Neural crest cell (in vitro differentiated cells): Measurements from ENCODE around the gene XYLT2. TPM values are rescaled to one million over a fixed set of nuclear protein-coding genes. Genes with fewer than 3 reads are reported as not detected.

Experiments used
- DNase-seq: peaks from one replicate; pipeline ENCODE4 v3.0.0; 2021; ENCODE audit warnings: low read depth, mixed read lengths, low spot score
- H3K27ac Mint-ChIP-seq: one replicate; pipeline ENCODE4 v1.8.0; 2021; ENCODE audit warnings: mild to moderate bottlenecking, mixed read lengths; ENCODE audit not compliant: unreplicated experiment
- H3K27me3 Mint-ChIP-seq: 2 replicates; pipeline ENCODE4 v1.8.0; 2021; ENCODE audit warnings: low read depth, mild to moderate bottlenecking, mixed read lengths
- H3K36me3 Mint-ChIP-seq: 2 replicates; pipeline ENCODE4 v1.8.0; 2021; ENCODE audit warnings: low read depth, mild to moderate bottlenecking, mixed read lengths
- H3K4me1 Mint-ChIP-seq: 2 replicates; pipeline ENCODE4 v1.8.0; 2021; ENCODE audit warnings: mixed read lengths
- H3K4me3 Mint-ChIP-seq: one replicate; pipeline ENCODE4 v1.8.0; 2021; ENCODE audit warnings: mild to moderate bottlenecking, mixed read lengths
- H3K9me3 Mint-ChIP-seq: 2 replicates; pipeline ENCODE4 v1.8.0; 2021; ENCODE audit warnings: mixed read lengths
- total RNA-seq: library from RNA; stranded (reverse); gene quantifications from 2 replicates; pipeline ENCODE4 v1.2.1, GENCODE V29; 2021
- TF ChIP-seq, protein P1 (sequence below): fragments of 200-600 bp; sonication (generic); conservative IDR thresholded peaks from 2 replicates; pipeline ENCODE4 v1.5.0; 2021; ENCODE audit warnings: antibody characterized with exemption, mild to moderate bottlenecking

The XYLT2 gene
- total RNA-seq, 1 donor from 2014 or later, result 23.4 TPM

DNA sequence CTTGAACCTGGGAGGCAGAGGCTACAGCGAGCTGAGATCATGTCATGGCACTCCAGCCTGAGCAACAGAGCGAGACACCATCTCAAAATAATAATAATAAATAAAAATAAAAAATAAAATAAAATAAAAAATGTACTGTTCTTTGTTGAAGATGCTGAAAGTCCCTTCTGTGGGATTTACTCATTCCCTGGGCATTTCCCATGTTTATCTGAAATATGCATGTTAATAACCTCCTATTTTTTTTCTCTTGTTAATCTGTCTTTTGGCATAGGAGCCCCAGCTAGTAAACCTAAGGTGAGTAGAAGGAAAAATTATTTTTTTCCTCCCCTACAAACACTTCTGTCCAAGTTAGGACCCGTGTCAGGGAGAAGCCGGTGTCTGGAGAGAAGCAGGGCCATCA lies 37.3 kb upstream of the XYLT2 start:
- H3K4me1 Mint-ChIP-seq, result peaks cover 8% of the 10 kb centered on the region
- no peak overlapping the region for H3K27ac Mint-ChIP-seq
- H3K4me3 Mint-ChIP-seq, result no peak overlapping the region
- H3K27me3 Mint-ChIP-seq, result peaks cover 7% of the 10 kb centered on the region
- no peaks in the 10 kb centered on the region for H3K36me3 Mint-ChIP-seq
- TF ChIP-seq, protein P1, sequence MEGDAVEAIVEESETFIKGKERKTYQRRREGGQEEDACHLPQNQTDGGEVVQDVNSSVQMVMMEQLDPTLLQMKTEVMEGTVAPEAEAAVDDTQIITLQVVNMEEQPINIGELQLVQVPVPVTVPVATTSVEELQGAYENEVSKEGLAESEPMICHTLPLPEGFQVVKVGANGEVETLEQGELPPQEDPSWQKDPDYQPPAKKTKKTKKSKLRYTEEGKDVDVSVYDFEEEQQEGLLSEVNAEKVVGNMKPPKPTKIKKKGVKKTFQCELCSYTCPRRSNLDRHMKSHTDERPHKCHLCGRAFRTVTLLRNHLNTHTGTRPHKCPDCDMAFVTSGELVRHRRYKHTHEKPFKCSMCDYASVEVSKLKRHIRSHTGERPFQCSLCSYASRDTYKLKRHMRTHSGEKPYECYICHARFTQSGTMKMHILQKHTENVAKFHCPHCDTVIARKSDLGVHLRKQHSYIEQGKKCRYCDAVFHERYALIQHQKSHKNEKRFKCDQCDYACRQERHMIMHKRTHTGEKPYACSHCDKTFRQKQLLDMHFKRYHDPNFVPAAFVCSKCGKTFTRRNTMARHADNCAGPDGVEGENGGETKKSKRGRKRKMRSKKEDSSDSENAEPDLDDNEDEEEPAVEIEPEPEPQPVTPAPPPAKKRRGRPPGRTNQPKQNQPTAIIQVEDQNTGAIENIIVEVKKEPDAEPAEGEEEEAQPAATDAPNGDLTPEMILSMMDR, result no peak
- no peak for DNase-seq
- H3K9me3 Mint-ChIP-seq, result no peaks in the 10 kb centered on the region

DNA sequence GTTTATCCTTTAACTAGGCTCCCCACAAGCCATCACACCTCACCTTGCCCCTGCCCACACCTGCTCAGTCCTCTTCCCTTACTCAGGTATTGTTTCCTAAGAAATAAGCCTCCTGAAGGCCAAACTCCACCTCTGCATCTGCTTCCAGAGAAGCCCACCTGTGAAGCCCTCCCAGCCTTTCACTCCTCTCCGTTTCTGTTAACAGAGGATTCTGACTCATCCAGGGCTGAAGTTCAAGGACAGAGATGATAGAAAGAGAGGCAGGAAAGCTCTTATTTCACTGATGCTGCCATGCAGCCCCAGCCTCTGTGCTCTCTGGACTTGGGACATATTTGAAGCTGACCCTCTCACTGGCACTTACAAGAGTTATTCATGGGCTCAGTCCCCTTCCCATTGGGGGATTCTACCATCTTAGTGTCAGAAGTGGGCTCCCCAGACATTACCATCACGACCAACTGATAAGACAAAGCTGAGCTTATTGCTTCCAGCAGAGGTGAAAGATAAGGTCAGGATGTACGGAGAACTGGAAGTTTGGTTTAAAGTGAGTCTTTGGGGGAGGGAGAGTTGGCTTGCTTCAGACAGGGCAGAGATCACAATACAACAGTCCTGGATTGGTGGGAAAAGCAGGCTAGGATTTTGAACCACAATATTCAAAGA lies 35.3 kb upstream of the XYLT2 start:
- Mint-ChIP-seq H3K36me3 (no peaks in the 10 kb centered on the region), H3K27ac (no peak overlapping the region)

DNA sequence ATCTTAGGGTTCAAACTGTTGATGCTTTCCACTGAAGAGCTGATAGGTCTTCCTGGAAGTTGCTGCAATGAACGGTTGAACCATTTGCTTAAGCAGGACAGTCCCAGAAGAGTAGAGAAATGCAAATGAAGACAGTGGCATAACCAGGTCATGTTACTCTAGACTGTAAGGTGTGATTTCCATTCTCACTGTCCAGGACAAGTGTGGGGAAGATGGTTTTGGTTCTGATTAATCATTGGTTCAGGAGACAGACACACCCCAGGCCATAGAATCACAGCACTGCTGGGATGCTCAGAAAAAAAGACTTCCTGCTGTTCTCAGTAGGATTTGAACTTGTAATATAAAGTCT lies 34.8 kb upstream of the XYLT2 start:
- Mint-ChIP-seq H3K36me3 (no peaks in the 10 kb centered on the region), H3K27me3 (peaks cover 7% of the 10 kb centered on the region), H3K9me3 (no peaks in the 10 kb centered on the region), H3K4me1 (no peaks in the 10 kb centered on the region), H3K27ac (no peak overlapping the region), H3K4me3 (no peak overlapping the region)
- no peak for DNase-seq
- TF ChIP-seq, protein P1, result no peak

More for the DNA sequence above, 35.3 kb upstream of the XYLT2 start:
- Mint-ChIP-seq H3K27me3 (peaks cover 7% of the 10 kb centered on the region), H3K9me3 (no peaks in the 10 kb centered on the region), H3K4me3 (no peak overlapping the region), H3K4me1 (no peaks in the 10 kb centered on the region)
- no peak for DNase-seq
- TF ChIP-seq, protein P1, result no peak

DNA sequence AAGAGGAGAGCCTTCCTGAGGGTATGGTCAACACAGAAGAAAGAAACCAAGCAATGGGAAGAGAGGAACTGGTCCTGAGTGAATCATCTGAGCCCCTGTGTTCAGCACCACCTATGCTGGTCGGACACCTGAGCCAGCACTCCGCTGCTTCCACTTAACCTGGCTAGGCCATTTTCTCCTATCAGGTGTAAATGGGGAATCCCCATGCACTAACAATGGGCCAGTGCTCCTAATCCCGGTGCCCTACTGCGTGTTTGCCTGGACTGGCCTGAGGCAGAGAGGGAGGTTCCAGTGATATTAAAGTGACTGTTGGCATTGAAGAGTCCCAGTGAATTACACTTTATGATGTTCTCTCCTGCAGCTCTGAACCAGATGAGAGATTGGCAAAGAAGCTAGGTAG lies 34.4 kb upstream of the XYLT2 start:
- H3K4me1 Mint-ChIP-seq, result no peaks in the 10 kb centered on the region
- TF ChIP-seq, protein P1, result no peak
- H3K9me3 Mint-ChIP-seq, result no peaks in the 10 kb centered on the region
- no peak for DNase-seq
- no peak overlapping the region for H3K27ac Mint-ChIP-seq
- peaks cover 7% of the 10 kb centered on the region for H3K27me3 Mint-ChIP-seq
- H3K36me3 Mint-ChIP-seq, result no peaks in the 10 kb centered on the region
- no peak overlapping the region for H3K4me3 Mint-ChIP-seq

DNA sequence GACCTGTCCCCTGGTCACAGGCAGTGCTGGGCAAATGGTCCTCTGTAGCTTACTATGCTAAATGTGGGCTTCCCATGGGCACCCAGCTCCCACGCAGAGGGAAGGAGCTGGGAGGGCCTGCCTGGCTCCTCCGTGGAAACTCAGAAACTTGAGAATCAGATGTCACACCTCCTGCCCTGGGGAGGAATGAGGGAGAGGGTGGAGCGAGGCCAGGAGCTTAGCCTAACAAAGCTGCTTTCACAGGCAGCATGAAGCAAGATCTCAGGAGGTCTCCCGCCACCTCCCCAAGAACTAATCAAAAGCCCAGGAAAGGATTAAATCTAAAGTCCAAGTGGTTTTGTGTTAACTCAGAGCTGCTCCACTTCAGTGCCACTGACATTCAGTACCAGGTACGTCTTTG lies 33.6 kb upstream of the XYLT2 start:
- Mint-ChIP-seq H3K9me3 (no peaks in the 10 kb centered on the region), H3K36me3 (no peaks in the 10 kb centered on the region), H3K4me3 (no peak overlapping the region), H3K4me1 (no peaks in the 10 kb centered on the region), H3K27ac (no peak overlapping the region), H3K27me3 (peaks cover 7% of the 10 kb centered on the region)
- DNase-seq, result no peak
- TF ChIP-seq, protein P1, result no peak
